DOHH2 (cell line): Measurements from ENCODE around the gene SHISA4.

ENCODE experiments used
- H3F3A ChIP-seq: fragments of 200-600 bp; sonication (generic), shearing (Covaris generic); 2 replicates; pipeline ENCODE4 v1.6.0; 2016; ENCODE audit warnings: antibody characterized with exemption, mild to moderate bottlenecking; ENCODE audit not compliant: control insufficient read depth, insufficient read depth
- H3K27ac ChIP-seq: fragments of 200-600 bp; sonication (generic); 2 replicates; pipeline ENCODE4 v1.5.1; 2014; ENCODE audit warnings: low read depth, mild to moderate bottlenecking, low read length, moderate library complexity
- H3K27me3 ChIP-seq: fragments of 200-600 bp; sonication (generic); 2 replicates; pipeline ENCODE4 v1.6.1; 2014; ENCODE audit warnings: mild to moderate bottlenecking, low read length, mixed read lengths; ENCODE audit not compliant: control insufficient read depth
- H3K36me3 ChIP-seq: fragments of 200-600 bp; sonication (generic); 2 replicates; pipeline ENCODE4 v1.6.1; 2014; ENCODE audit warnings: mild to moderate bottlenecking, low read length, moderate library complexity, mixed read lengths; ENCODE audit not compliant: control insufficient read depth
- H3K4me1 ChIP-seq: fragments of 200-600 bp; sonication (generic); 2 replicates; pipeline ENCODE4 v1.6.1; 2014; ENCODE audit warnings: mild to moderate bottlenecking, low read length, mixed read lengths; ENCODE audit not compliant: control insufficient read depth
- H3K4me2 ChIP-seq: fragments of 200-600 bp; sonication (generic); 2 replicates; pipeline ENCODE4 v1.6.0; 2014; ENCODE audit warnings: mild to moderate bottlenecking, low read length, moderate library complexity
- H3K4me3 ChIP-seq: fragments of 200-600 bp; sonication (generic); 2 replicates; pipeline ENCODE4 v1.5.1; 2014; ENCODE audit warnings: mild to moderate bottlenecking, low read length, mixed read lengths
- H3K79me2 ChIP-seq: fragments of 200-600 bp; sonication (generic); 2 replicates; pipeline ENCODE4 v1.6.1; 2014; ENCODE audit warnings: mild to moderate bottlenecking, low read length, mixed read lengths; ENCODE audit not compliant: control insufficient read depth
- H3K9me2 ChIP-seq: fragments of 200-600 bp; sonication (generic); replicated peaks from 2 replicates; pipeline ENCODE4 v1.6.1; 2014; ENCODE audit warnings: mild to moderate bottlenecking, low read length, mixed read lengths; ENCODE audit not compliant: control insufficient read depth
- H3K9me3 ChIP-seq: fragments of 200-600 bp; sonication (generic); 2 replicates; pipeline ENCODE4 v1.6.1; 2014; ENCODE audit warnings: antibody characterized with exemption, low read length, mixed read lengths; ENCODE audit not compliant: control insufficient read depth, insufficient read depth
- H4K20me1 ChIP-seq: fragments of 200-600 bp; sonication (generic); 2 replicates; pipeline ENCODE4 v1.6.0; 2014; ENCODE audit warnings: low read depth, mild to moderate bottlenecking, antibody characterized with exemption, low read length, moderate library complexity; ENCODE audit not compliant: control insufficient read depth, insufficient read depth
- EZH2phosphoT487 ChIP-seq: fragments of 200-600 bp; sonication (generic); IDR thresholded peaks from 2 replicates; pipeline ENCODE4 v1.6.1; 2017; ENCODE audit warnings: borderline replicate concordance, mild to moderate bottlenecking, antibody characterized with exemption, low read length, moderate library complexity, mixed read lengths
- TF ChIP-seq, protein P1 (sequence below): fragments of 200-600 bp; sonication (generic); IDR thresholded peaks from one replicate; pipeline ENCODE4 v1.5.1; 2014; ENCODE audit warnings: antibody characterized with exemption, mild to moderate bottlenecking, low read depth, low read length; ENCODE audit not compliant: poor library complexity, severe bottlenecking

The SHISA4 gene

GRCh38 chr1:201870397-201870796 lies 18.3 kb upstream of the SHISA4 start:
- no peaks in the 10 kb centered on the region for H3K27me3 ChIP-seq
- no peak overlapping the region for H3K27ac ChIP-seq
- H3F3A ChIP-seq = peaks cover 6% of the 10 kb centered on the region; the same call in 1 of the 2 replicates
- no peak overlapping the region for H3K4me3 ChIP-seq
- no peaks in the 10 kb centered on the region for H3K9me2 ChIP-seq
- no peaks in the 10 kb centered on the region for H4K20me1 ChIP-seq
- no peaks in the 10 kb centered on the region for H3K79me2 ChIP-seq
- H3K4me2 ChIP-seq = no peak overlapping the region
- no peaks in the 10 kb centered on the region for H3K4me1 ChIP-seq
- peaks cover 90% of the 10 kb centered on the region for H3K36me3 ChIP-seq
- TF ChIP-seq EZH2phosphoT487 = no peak
- TF ChIP-seq, protein P1, sequence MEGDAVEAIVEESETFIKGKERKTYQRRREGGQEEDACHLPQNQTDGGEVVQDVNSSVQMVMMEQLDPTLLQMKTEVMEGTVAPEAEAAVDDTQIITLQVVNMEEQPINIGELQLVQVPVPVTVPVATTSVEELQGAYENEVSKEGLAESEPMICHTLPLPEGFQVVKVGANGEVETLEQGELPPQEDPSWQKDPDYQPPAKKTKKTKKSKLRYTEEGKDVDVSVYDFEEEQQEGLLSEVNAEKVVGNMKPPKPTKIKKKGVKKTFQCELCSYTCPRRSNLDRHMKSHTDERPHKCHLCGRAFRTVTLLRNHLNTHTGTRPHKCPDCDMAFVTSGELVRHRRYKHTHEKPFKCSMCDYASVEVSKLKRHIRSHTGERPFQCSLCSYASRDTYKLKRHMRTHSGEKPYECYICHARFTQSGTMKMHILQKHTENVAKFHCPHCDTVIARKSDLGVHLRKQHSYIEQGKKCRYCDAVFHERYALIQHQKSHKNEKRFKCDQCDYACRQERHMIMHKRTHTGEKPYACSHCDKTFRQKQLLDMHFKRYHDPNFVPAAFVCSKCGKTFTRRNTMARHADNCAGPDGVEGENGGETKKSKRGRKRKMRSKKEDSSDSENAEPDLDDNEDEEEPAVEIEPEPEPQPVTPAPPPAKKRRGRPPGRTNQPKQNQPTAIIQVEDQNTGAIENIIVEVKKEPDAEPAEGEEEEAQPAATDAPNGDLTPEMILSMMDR = no peak
- H3K9me3 ChIP-seq = no peaks in the 10 kb centered on the region

DNA sequence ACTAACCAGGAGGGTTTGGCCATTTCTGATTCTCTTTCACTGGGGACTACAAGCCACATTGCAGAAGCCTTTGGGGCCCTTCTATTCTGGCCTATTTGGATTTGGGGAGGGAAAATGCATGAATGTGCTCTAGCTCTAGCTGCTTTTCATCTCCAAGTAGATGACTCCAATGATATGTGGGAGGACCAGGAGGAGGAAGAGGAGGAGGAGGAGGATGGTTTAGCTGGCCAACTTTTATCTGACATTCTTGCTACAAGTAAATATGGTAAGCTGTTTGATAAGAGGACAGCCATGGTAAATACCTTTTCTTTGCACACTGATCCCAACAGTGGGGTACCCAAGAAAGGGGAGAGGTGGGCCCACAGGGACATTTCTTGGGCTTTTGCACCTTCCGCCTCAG lies 14.0 kb upstream of the SHISA4 start:
- Histone ChIP-seq H3K36me3 (peaks cover 71% of the 10 kb centered on the region), H3K27me3 (no peaks in the 10 kb centered on the region)

GRCh38 chr1:201876148-201876818 lies 12.4 kb upstream of the SHISA4 start:
- Histone ChIP-seq H3K4me2 (no peak overlapping the region), H3K4me3 (no peak overlapping the region), H3K27me3 (no peaks in the 10 kb centered on the region; the same call in 1 of the 2 replicates), H3K79me2 (no peaks in the 10 kb centered on the region), H3F3A (no peaks in the 10 kb centered on the region; the same call in 1 of the 2 replicates), H3K36me3 (peaks cover 56% of the 10 kb centered on the region), H4K20me1 (peaks cover 4% of the 10 kb centered on the region; the same call in 1 of the 2 replicates), H3K9me3 (no peaks in the 10 kb centered on the region), H3K27ac (no peak overlapping the region), H3K9me2 (no peaks in the 10 kb centered on the region), H3K4me1 (no peaks in the 10 kb centered on the region)
- TF ChIP-seq, protein P1 = peak; percentile 56
- TF ChIP-seq EZH2phosphoT487 = no peak

More for the DNA sequence above, 14.0 kb upstream of the SHISA4 start:
- Histone ChIP-seq H4K20me1 (peaks cover 4% of the 10 kb centered on the region; the same call in 1 of the 2 replicates), H3K4me1 (no peaks in the 10 kb centered on the region), H3K27ac (no peak overlapping the region), H3K79me2 (no peaks in the 10 kb centered on the region), H3K9me3 (no peaks in the 10 kb centered on the region), H3F3A (no peaks in the 10 kb centered on the region; the same call in 1 of the 2 replicates), H3K9me2 (no peaks in the 10 kb centered on the region), H3K4me3 (no peak overlapping the region), H3K4me2 (no peak overlapping the region)
- TF ChIP-seq, protein P1 = no peak
- TF ChIP-seq EZH2phosphoT487 = no peak
